Peyer's patch (tissue), 4 donors: ENCODE data around the gene MGAT2.

Experiments
- POLR2A ChIP-seq, 2 donors: fragments of 450-650 bp; IDR thresholded peaks; one replicate each; pipeline ENCODE4 v1.5.1; 2017; ENCODE audit warnings: antibody characterized with exemption in 2 of 2, mild to moderate bottlenecking in 2 of 2, moderate library complexity in 2 of 2
- TF ChIP-seq, protein P1 (sequence below), 6 experiments: fragments of 450-650 bp in 4 of 6; fragments of 200-600 bp in 2 of 6; sonication (generic) in 1 of 6; IDR thresholded peaks; one replicate each; pipeline ENCODE4 v1.5.1; 2017 to 2019; ENCODE audit warnings: antibody characterized with exemption in 6 of 6, mild to moderate bottlenecking in 3 of 6, moderate library complexity in 1 of 6

DNA sequence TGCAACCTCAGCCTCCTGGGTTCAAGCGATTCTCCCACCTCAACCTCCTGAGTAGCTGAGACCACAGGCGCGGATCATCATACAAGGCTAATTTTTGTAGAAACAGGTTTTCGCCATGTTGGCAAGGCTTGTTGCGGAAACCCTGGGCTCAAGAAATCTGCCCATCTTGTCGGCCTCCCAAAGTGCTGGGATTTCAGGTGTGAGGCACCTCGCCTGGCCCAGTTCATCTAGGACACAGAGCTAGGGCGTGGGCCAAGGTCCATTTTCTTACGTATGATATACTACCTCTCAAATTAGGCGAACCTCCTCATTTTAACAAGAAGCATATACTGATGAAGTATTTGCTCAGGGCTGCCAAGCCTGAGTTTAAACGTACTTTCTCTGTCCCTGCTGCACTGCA is 36.5 kb upstream of the MGAT2 start:
- TF ChIP-seq, protein P1, sequence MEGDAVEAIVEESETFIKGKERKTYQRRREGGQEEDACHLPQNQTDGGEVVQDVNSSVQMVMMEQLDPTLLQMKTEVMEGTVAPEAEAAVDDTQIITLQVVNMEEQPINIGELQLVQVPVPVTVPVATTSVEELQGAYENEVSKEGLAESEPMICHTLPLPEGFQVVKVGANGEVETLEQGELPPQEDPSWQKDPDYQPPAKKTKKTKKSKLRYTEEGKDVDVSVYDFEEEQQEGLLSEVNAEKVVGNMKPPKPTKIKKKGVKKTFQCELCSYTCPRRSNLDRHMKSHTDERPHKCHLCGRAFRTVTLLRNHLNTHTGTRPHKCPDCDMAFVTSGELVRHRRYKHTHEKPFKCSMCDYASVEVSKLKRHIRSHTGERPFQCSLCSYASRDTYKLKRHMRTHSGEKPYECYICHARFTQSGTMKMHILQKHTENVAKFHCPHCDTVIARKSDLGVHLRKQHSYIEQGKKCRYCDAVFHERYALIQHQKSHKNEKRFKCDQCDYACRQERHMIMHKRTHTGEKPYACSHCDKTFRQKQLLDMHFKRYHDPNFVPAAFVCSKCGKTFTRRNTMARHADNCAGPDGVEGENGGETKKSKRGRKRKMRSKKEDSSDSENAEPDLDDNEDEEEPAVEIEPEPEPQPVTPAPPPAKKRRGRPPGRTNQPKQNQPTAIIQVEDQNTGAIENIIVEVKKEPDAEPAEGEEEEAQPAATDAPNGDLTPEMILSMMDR (IDR thresholded peaks at IDR 0.05) = no peak
- TF ChIP-seq POLR2A (IDR thresholded peaks at IDR 0.05) = no peak
